ENCODE data around the gene TRHDE.

DNA sequence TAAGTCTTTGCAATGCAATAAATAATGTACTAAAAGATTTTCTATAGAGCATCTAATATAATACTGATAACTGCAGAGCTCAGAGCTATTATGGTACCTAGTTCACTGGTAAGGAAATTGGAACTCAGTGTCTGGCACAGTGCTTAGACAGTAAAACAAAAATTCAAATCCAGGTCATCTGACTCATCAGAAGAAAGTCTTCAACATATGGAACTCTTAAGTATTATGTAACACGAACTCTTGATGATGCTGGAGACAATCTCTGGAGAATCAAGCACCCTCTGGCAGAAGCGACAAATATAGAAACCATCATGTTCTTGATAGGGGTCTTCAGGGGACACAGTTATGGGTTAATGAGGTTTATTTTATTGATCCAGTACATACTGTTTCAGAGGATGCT is 37.3 kb upstream of the TRHDE start:
- TF ChIP-seq, protein P1, sequence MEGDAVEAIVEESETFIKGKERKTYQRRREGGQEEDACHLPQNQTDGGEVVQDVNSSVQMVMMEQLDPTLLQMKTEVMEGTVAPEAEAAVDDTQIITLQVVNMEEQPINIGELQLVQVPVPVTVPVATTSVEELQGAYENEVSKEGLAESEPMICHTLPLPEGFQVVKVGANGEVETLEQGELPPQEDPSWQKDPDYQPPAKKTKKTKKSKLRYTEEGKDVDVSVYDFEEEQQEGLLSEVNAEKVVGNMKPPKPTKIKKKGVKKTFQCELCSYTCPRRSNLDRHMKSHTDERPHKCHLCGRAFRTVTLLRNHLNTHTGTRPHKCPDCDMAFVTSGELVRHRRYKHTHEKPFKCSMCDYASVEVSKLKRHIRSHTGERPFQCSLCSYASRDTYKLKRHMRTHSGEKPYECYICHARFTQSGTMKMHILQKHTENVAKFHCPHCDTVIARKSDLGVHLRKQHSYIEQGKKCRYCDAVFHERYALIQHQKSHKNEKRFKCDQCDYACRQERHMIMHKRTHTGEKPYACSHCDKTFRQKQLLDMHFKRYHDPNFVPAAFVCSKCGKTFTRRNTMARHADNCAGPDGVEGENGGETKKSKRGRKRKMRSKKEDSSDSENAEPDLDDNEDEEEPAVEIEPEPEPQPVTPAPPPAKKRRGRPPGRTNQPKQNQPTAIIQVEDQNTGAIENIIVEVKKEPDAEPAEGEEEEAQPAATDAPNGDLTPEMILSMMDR (conservative IDR thresholded peaks at IDR 0.05): no peak
- no peak for TF ChIP-seq EZH2 (IDR thresholded peaks at IDR 0.05; ENCODE audit: low read depth)

Data from PC-9 (cell line).